Effector CD8-positive, alpha-beta T cell (primary cell): ENCODE measurements around the gene ZNF337.

ENCODE experiments used
- DNase-seq: peaks from one replicate; lab custom pipeline; 2025; lab: John Stamatoyannopoulos, UW

ZNF337 gene

DNA sequence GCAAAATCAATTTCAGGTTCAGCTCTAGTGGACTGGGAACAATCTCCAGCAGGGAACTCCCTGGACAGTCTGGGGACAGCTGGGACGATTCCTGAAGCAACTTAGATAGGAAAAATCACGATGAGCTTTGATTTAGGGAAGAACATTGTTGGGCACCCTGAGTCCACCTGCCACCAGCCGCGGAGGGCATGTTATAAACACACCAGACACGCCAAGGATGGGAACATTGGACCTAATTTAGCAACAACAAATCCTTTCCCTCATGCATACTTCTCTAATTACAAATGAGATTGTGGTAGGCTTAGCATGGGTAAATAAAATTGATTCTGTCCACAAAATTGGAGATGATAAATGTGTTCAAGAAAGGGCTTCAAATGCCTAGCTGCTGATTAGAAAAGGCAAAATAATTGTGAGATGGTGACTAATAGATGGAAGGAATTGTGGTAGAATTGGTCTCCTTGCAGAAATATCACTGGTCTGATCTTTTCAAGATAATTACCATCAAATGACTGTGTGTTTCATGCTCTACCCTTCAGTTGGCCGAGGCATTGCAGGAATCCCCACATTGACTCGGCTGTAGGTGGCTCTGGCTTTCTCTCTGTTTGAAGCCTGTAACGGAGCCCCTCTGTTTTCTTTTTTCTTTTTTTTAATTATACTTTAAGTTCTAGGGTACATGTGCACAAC lies 66.7 kb downstream of the ZNF337 start:
- no peak for DNase-seq

DNA sequence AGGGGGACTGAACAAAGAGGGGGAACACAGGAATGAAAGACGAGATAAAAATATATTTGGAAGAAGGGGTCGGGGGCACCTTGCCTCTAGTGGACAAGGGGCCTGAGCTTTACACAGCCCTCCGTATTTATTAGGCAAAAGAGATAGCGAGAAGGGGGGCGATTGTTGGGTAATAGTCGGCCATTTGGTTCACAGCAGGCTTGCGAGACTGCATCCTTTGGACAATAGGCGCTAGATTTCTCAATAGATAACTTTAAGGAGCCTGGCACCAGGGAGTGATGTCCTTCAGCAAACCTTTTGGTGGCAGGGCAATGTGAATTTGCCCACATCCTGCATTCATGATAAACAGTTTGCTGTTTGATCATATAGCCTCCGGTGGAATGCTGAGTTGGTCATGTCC lies 69.9 kb downstream of the ZNF337 start:
- DNase-seq, result no peak

DNA sequence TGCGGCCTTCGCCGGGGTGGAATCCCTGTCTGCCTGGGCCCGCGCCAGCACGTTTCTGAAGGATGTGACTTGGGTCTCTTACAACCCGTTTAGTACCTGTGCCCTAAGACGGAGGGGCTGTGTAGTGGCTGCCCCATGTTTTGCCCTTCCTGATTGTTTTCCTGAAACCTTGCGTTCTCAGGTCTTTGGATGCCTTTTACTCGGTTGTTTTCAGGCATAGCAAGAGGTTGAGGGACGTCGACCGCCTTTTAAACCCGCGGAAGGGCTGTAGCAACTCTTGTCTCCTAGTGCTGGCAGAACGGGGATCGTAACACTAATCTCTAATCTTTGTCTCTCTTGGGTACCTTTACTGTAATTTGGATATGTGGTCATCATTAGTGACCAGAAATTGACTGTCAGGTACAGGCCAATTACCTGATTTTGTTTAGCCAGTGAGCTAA lies 72.1 kb downstream of the ZNF337 start:
- DNase-seq, result no peak
